Amygdala (tissue), 56 donors: ENCODE results near the gene FAM237B.

ENCODE experiments used
- DNase-seq, 56 donors: peaks; one replicate each; lab custom pipeline; 2025; lab: John Stamatoyannopoulos, UW

FAM237B gene

DNA sequence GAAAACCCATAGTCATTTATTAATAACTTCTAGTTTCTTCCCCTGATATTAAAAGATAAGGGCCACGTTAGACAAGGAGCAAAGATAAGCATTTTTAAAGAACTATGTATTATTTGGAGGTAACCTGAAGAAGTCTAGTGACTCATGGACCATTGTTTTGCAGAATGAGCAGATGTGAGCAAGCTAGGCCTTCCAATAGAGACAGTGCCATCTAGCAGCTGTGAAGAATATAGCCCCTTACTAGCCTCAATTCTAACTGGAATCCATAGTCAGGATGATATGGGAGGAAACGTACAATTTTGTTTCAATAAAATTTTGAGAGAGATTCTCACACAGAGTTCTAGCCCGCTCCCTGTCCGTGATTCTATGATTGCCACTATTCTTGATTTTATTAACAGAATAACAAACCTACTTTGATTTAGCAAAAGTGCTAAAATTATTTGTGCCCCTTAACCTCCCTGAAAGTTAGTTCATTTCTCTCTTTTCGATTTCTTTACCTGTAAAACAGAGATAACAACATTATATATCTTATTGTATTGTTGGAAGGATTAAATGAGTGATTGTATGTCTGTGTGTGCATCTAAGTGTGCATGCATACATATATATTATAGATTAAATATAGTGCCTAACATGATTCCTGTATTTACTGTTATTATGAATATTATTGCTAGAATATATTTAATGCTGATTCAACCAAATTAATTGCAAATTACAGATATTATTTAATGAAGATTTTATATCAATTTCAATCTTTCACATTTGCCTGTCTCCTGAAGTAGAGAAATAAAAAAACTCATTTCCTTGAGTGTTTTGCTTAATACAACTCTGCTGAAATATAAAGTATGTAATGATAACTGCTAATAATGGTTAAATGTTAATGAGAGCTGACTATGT, 22.7 kb downstream of the FAM237B start:
- DNase-seq = peak in 1 of 56 donors; percentile 2

DNA sequence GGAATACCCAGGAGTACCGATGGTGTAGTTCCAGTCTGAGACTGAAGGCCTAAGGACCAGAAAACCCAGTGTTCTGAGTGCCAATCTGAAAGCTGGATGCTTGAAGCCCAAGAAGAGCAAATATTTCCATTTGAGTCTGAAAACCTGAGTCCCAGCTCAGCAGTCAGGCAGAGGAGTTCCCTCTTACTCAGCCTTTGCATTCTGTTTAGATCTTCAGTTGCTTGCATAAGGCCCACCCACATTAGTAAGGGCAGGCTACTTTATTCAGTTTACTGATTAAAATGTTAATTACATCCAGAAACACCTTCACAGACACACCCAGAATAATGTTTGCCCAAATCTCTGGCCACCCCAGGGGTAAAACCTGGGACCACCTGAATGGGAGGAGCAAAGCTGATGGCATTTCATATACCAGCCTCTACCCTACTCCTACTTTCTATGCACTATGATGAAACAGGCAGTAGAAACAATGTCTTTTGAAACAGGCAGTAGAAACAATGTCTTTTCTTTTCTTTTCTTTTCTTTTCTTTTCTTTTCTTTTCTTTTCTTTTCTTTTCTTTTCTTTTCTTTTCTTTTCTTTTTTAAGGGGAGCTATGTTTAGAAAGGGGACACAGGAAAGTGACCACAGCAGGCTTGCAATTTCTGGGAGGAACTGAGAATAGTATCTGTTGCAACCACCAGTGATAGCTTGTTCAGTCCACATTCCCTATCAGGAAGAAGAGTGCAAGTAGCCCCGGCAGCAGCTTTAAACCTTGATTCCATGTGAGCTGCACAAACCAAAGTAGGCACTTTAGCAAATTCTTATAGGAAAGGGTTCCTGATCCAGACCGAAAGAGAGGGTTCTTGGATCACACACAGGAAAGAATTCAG, 30.6 kb downstream of the FAM237B start:
- no peak for DNase-seq

DNA sequence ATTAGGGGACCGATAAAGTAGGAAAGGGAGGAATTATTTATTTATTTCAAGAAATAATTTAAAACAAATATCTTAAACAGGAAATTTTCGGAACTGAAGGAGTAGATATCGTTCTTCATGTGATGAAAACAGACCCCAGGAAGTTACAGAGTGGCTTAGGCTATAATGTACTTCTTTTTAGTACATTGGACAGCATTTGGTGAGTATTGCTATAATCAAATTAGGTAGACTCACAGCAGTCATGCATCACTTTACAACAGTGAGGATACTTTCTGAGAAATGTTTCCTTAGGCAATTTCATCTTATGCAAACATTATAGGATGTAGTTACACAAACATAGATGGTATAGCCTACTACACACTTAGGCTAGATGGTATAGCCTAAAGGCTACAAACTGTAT, 33.0 kb downstream of the FAM237B start:
- no peak for DNase-seq

DNA sequence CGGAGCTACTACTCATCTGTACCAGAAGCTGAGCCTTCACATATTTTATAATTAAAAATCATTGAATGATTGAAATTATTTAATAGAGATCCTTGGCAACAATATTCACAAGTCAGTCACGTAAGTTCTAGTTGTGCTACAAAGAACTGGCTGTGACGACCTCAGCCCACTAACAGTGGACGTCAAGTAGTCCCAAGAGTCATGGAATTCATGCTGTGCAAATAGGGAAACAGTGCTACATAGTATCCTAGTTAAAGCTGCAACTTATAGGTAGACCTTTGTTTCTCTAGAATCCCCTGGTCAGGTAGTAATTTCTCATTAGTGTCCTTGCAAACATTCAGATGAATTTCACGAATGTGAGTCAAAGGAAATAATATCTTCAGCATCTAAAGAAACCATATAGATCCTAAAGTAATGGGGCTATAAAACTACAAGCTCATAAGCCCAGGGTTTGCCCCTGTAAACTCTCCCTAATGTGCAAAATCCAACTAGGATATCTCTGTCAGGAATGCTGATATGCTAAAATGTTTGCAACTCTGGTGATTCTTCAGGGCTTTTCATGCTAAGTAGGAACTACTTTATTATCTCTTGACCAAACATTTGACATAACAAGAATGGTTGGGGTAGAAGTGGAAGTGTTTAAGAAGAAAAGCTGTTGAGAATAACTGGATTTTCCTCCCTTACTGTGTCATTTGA, 44.9 kb downstream of the FAM237B start:
- no peak for DNase-seq

DNA sequence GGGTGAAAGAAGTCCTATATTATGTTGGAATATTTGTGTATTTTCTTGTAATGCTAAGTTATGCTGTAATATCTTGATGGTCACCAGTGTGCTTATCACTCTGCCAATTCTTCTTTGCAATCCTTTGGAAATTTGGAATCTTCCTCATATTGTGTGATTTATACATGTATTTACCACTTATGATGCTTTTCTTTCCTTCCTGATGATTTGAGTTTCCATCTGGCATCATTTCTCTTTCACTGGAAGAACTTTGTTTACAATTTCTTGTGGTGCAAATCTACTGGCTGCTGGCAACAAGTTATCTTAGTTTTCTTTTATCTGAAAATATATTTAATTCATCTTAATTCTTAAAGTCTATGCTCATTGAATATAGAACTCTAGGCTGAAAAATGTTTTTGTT, 46.9 kb downstream of the FAM237B start:
- no peak for DNase-seq

DNA sequence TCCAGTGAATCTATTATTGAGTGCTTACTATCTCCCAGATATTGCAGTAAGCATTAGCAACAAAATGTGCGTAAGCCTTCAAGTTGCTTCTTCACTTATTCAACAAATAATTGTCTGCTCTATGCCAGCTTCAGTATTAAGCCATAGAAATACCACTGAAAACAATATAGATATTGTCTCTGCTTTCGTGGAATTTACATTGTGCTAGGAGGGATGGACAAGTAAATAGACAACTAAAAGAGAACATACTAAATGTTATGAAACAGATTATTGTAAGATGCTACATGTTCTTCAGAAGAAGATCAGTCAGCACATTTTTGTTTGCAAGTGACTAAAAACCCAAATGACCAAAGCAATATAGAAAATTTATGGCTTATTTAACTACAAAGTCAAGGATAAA, 48.9 kb downstream of the FAM237B start:
- no peak for DNase-seq

DNA sequence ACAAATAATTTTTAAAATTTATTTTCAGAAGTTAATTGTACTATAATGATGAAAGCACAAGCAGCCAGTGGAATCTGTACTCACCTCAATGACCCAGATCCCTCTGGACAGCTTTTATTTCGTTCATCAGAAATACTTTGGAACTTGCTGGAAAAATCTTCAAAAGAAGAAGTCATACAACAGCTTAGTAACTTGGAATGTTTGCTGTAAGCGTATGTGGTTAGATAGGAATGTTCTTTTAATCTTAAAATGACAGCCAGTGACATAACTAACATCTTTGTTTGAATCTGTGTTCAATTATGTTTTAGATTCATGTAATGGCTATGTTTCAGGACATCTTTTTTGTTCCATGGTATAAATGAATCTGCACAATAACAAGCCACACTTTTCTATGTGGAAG, 49.4 kb downstream of the FAM237B start:
- no peak for DNase-seq

DNA sequence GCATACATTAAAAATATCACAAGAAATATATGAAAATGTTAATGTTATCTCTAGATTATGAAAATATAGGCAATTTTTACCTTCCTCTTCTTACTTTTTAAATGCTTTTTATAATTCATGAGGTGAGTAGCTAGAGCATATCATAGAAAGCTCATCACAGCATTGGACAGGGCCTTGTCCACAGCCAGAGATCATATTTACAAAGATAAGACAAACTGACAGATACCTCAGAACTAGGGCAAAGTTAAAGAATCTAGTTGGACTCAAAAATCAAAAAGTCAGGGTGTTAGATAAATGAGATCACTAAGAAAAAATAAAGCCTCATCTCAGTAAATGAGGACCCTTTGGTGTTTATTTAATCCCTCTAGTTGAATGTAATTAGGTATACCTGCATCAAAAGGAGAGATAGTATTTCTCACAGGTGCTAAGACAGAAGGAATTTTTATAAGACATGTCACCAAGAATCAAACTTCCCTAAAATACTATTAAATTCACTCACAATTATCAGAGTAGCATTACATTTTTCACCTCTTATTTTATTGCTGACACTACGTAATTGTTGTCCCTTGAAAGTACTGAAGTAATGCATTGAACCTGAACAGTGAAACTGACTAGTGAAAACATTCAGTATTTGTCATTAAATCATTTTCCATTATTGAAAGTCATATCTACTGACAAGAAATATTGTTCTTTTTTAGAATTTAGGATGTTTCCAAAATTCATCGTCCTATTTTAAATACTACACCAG, 50.5 kb downstream of the FAM237B start:
- DNase-seq = no peak

DNA sequence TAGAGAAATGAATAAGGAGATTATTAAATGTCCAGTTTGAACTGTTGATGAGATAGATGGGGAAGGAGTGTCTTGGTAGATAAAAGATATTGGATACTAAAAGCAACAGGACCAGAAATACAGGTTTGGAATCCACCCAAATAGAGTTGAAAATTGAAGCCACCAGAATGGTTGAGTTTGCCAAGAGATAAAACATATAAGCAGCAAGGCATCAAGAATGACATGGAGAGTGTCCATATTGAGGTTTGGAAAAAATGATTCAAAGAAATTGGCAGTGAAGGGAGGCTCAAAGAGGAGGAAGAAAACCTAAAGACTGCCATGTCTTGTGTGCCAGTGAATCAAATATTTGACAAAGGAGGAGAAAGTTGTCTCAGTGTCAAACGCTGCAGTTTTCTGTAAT, 51.9 kb downstream of the FAM237B start:
- no peak for DNase-seq

DNA sequence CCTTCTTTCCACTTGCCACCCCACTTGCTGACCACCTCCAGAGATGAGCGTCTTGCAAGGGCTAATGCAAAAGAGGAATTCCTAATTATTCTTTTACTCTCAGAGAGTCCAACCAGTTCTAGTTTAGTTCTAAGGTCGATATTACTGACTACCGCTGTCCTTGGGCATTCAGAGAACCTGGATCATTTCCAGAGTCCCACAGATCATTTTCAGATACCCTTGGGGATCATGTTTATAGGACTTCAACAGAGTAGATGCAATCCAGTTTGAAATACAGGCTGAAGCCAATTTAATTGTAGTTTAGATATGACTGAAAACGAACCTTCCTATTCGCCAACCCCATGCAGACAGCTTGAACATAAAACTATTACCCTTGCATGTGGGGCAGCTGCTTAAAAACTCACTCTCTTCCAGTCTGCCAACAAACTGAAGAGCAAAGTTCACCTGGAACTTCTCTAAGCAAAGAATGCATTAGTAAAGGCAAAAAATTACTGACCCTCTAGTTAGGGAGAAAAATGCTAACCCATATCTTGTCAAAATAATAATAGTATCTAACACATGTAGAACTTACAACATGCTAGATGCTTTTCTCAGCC, 53.7 kb downstream of the FAM237B start:
- DNase-seq = no peak

DNA sequence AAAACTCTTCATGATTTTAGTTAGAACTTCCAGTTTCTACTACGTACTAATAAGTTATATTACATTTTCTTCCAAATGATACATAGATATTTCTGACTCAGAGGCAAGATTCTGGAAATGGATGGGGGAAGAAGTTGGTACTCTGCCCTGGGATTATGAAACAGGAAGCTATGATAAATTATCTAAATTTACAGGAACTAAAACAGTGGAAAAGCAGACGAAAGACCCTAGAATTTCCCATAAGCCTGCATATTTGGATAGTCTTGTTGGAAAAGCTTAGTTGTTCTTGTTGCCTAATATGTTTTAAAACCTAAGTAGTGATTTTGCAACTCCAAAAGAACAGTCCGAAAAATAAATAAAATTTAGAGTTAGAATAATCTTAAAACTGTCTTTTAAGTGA, 54.3 kb downstream of the FAM237B start:
- DNase-seq = no peak
